Stomach (tissue), 9 donors: ENCODE measurements around the gene FLYWCH2. TPM values are rescaled to one million over a fixed set of nuclear protein-coding genes. Genes with fewer than 3 reads are reported as not detected.

Source experiments
- DNase-seq, 2 donors: peaks; one replicate each; pipeline versions ENCODE4 v3.0.0 to v3.0.0-alpha.2; 2013 to 2019
- H3K27ac ChIP-seq, 5 donors: fragments of 200-600 bp in 4 of 5; sonication (generic) in 4 of 5; one replicate each; pipeline ENCODE4 v1.5.1; 2013 to 2019; ENCODE audit warnings: mild to moderate bottlenecking in 1 of 5, moderate library complexity in 1 of 5
- H3K27me3 ChIP-seq, 3 donors: fragments of 200-600 bp; sonication (generic); one replicate each; pipeline ENCODE4 v1.5.1; 2017 to 2019; ENCODE audit warnings: mixed run types in 1 of 3
- H3K36me3 ChIP-seq, 4 donors: fragments of 200-600 bp; sonication (generic); 1 replicate in 3 of 4; 2 replicates in 1 of 4; pipeline ENCODE4 v1.5.1; 2016 to 2019
- H3K4me1 ChIP-seq, 4 donors: fragments of 200-600 bp; sonication (generic); one replicate each; pipeline ENCODE4 v1.5.1; 2016 to 2019
- H3K4me3 ChIP-seq, 4 donors: fragments of 200-600 bp; sonication (generic) in 3 of 4; one replicate each; pipeline ENCODE4 v1.5.1; 2016 to 2019; ENCODE audit warnings: mild to moderate bottlenecking in 1 of 4
- H3K9me3 ChIP-seq, 4 donors: fragments of 200-600 bp; sonication (generic); one replicate each; pipeline ENCODE4 v1.5.1; 2016 to 2019
- EP300 ChIP-seq: sonication (generic); formaldehyde crosslinking; IDR thresholded peaks from one replicate; pipeline ENCODE4 v1.6.1; 2017; ENCODE audit warnings: antibody characterized with exemption
- POLR2A ChIP-seq, 4 donors: fragments of 450-650 bp; IDR thresholded peaks; one replicate each; pipeline ENCODE4 v1.6.1; 2016; ENCODE audit warnings: antibody characterized with exemption in 4 of 4, control low read depth in 2 of 4, mild to moderate bottlenecking in 1 of 4, moderate library complexity in 1 of 4
- POLR2AphosphoS5 ChIP-seq, 3 donors: sonication (generic); formaldehyde crosslinking; IDR thresholded peaks; one replicate each; pipeline ENCODE4 v1.6.1; 2016; ENCODE audit warnings: antibody characterized with exemption in 3 of 3
- WGBS, 5 donors: extraction: QIAGEN DNeasy Blood & Tissue Kit in 3 of 5; methylation state at CpG; one replicate each; pipeline versions ENCODE4 v1.1.5 to v1.1.7; 2013 to 2018; 5-methylcytosine and 5-hydroxymethylcytosine counted together
- intact Hi-C: fragments of 100-400 bp; cut with DNase I; formaldehyde crosslinking; loops from one replicate; pipeline ENCODE4 v1.15.1; 2023; ENCODE audit warnings: low total_unique reads
- polyA plus RNA-seq, 3 donors: library from polyadenylated mRNA; stranded (reverse); fragments of 200-250 nt; gene quantifications; one replicate each; pipeline ENCODE4 v1.2.3, GENCODE V29; 2013
- total RNA-seq, 5 donors: library from RNA; depleted of rRNA; stranded (reverse); fragments of >200 nt; gene quantifications; one replicate each; pipeline versions ENCODE4 v1.1.0 to v1.2.3, GENCODE V29; 2014 to 2016
- TF ChIP-seq, protein P1 (sequence below), 7 experiments: fragments of 450-650 bp in 4 of 7; fragments of 200-600 bp in 3 of 7; sonication (generic) in 3 of 7; IDR thresholded peaks; one replicate each; pipeline ENCODE4 v1.5.1; 2016 to 2019; ENCODE audit warnings: antibody characterized with exemption in 7 of 7, control low read depth in 2 of 7, mild to moderate bottlenecking in 1 of 7
- donor health status: healthy with polysubstance abuse.
- donor health status: Bipolar disorder and iron deficiency.
- donor health status: healthy.

The FLYWCH2 gene
- total and polyA plus RNA-seq, 8 donors, result 19.6 to 76.4 (median 41.2) TPM

DNA sequence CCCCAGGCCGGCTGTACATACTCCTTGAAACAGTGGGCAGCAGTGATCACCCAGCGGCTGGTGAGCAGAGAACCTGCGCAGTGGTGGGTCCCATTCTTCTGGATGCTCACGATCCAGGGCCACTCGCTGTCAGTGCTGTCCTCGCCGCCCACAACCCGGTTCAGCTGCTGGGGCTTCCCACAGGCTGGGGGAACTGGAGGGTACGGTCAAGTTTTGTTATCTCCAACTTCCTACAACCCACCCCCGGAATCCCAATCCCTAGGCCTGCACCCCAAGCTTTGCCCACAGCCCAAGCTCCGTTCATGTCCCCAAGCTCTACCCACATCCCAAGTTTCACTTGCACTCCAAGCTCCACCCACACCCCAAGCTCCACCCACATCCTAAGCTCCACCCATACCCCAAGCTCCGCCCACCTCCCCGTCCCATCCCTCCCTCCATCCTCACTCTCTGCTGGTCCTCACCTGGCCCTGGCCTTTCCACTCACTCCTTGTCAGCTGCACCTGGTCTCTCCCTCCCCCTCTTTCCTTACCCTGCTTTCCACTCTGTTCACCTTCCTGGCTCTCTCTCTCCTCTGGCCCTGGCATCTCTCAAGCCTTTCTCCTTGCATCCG lies 26.8 kb upstream of the FLYWCH2 start:
- H3K27me3 ChIP-seq, result peaks cover 4 to 70% (median 22%) of the 10 kb centered on the region in 3 donors
- WGBS, 5 donors, result 82 to 87% (median 85%) methylated on average over 12 to 14 of the region's 14 CpGs
- no peak for TF ChIP-seq EP300
- TF ChIP-seq, protein P1, sequence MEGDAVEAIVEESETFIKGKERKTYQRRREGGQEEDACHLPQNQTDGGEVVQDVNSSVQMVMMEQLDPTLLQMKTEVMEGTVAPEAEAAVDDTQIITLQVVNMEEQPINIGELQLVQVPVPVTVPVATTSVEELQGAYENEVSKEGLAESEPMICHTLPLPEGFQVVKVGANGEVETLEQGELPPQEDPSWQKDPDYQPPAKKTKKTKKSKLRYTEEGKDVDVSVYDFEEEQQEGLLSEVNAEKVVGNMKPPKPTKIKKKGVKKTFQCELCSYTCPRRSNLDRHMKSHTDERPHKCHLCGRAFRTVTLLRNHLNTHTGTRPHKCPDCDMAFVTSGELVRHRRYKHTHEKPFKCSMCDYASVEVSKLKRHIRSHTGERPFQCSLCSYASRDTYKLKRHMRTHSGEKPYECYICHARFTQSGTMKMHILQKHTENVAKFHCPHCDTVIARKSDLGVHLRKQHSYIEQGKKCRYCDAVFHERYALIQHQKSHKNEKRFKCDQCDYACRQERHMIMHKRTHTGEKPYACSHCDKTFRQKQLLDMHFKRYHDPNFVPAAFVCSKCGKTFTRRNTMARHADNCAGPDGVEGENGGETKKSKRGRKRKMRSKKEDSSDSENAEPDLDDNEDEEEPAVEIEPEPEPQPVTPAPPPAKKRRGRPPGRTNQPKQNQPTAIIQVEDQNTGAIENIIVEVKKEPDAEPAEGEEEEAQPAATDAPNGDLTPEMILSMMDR (IDR thresholded peaks at IDR 0.05), result no peak
- H3K36me3 ChIP-seq, result peaks cover 0 to 24% (median 11%) of the 10 kb centered on the region in 4 donors
- H3K27ac ChIP-seq, result peak overlapping the region in 3 of 5 donors; percentile 1 to 87 (median 48)
- intact Hi-C loops, result no loop called here
- H3K4me1 ChIP-seq, result peaks cover 0 to 29% (median 20%) of the 10 kb centered on the region in 4 donors
- peak; percentile 47 to 72 for DNase-seq
- peak overlapping the region in 3 of 4 donors; percentile 39 to 59 (median 45) for H3K4me3 ChIP-seq
- peaks cover 4 to 18% (median 17%) of the 10 kb centered on the region in 4 donors for H3K9me3 ChIP-seq

DNA sequence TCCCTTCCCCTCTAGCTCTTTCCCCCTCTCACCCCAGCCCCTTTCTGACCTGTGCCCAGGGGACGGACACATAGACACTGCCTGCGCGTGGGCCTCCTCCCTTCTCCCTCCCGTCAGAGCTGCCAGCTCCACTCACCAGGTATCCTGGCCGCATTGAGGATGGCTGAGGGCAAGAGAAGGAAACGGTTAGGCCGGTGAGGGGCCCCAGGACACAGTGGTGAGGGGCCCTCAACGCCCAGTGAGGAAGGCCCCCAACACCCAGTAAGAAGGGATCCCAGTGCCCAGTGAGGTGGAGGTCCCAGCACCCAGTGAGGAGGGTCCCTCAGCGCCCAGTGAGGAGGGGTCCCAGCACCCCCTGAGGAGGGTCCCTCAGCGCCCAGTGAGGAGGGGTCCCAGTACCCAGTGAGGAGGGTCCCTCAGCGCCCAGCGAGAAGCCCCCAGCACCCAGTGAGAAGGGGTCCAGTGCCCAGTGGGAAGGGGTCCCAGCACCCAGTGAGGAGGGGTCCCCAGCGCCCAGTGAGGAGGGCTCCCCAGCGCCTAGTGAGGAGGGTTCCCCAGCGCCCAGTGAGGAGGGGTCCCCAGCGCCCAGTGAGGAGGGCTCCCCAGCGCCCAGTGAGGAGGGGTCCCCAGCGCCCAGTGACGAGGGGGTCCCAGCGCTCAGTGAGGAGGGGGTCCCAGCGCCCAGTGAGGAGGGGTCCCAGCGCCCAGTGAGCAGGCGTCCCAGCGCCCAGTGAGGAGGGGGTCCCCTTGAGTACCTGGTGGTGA lies 26.1 kb upstream of the FLYWCH2 start:
- Histone ChIP-seq H3K9me3 (peaks cover 6 to 20% (median 18%) of the 10 kb centered on the region in 4 donors), H3K27ac (peak overlapping the region; percentile 83 to 92 (median 89))

DNA sequence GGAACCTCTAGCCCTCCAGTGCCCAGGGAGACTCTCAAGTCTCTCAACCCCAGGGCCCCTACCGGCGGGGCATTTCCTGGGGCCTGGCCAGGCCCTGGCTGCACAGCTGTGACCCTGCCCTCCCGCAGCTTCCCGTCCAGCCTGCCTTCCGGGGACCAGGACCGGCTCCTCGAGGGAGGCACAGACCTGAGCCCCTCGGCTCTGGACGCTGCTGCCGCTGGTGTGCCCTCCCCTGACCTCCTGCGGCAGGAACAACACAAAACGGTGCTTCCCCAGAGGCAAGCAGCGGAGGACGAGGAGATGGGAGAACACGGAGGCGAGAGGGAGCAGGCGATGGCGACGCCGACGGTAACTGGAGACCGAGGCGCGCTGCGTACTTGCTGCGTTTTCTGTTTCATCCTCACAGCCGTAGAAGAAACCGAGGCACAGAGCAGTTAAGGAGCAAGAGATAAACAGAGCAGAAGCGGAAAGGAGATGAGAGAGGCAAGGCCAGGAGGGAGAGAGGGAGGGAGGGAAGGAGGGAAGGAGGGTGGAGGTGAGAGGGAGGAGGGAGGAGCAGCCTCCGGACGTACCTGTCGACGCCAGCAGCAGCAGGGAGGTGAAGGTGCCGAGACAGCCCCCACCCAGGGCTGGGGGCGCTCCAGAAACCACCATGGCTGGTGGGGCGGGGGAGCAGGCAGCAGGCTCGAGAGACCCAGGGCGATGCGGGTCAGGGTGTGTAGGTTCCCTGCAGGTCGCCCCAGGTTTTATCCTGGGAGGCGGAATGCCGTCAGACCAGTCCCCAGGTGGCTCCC lies 25.4 kb upstream of the FLYWCH2 start, which contains the start of gene PRSS22:
Gene PRSS22 (minus strand): TSS at position 720 of the 794 bp plus-strand sequence. CDS start 66 bp downstream, at position 654.
- TF ChIP-seq POLR2AphosphoS5 (IDR thresholded peaks at IDR 0.05), result peak in 2 of 3 donors; percentile 66 to 75
- TF ChIP-seq, protein P1 (IDR thresholded peaks at IDR 0.05), result no peak
- intact Hi-C loops, result no loop called here
- DNase-seq, result peak; percentile 87 to 92
- peaks cover 6 to 20% (median 18%) of the 10 kb centered on the region in 4 donors for H3K9me3 ChIP-seq
- H3K4me1 ChIP-seq, result peaks cover 0 to 29% (median 20%) of the 10 kb centered on the region in 4 donors
- WGBS, 5 donors, result 2 to 6% (median 4%) methylated on average over 29 to 42 of the region's 42 CpGs
- H3K36me3 ChIP-seq, result peaks cover 0 to 24% (median 11%) of the 10 kb centered on the region in 4 donors
- peaks cover 4 to 57% (median 22%) of the 10 kb centered on the region in 3 donors for H3K27me3 ChIP-seq
- H3K4me3 ChIP-seq, result peak within 1 kb of the TSS; percentile 35 to 59 (median 42)
- peak within 1 kb of the TSS; percentile 83 to 92 (median 89) for H3K27ac ChIP-seq

More for the DNA sequence above, 26.1 kb upstream of the FLYWCH2 start:
- 73 to 88% (median 80%) methylated on average over 22 to 24 of the region's 24 CpGs for WGBS, 5 donors
- intact Hi-C loops, result no loop called here
- Histone ChIP-seq H3K4me1 (peaks cover 0 to 29% (median 20%) of the 10 kb centered on the region in 4 donors), H3K27me3 (peaks cover 4 to 64% (median 22%) of the 10 kb centered on the region in 3 donors), H3K36me3 (peaks cover 0 to 24% (median 11%) of the 10 kb centered on the region in 4 donors), H3K4me3 (peak overlapping the region; percentile 35 to 59 (median 42))
- TF ChIP-seq POLR2A (IDR thresholded peaks at IDR 0.05) (no peak), EP300 (no peak), POLR2AphosphoS5 (IDR thresholded peaks at IDR 0.05) (no peak)
- TF ChIP-seq, protein P1 (IDR thresholded peaks at IDR 0.05), result no peak
- no peak for DNase-seq
